Upper lobe of left lung (tissue), 6 donors: Measurements from ENCODE around the gene C1D. TPM values are rescaled to one million over a fixed set of nuclear protein-coding genes. Genes with fewer than 3 reads are reported as not detected.
"Not testable (repeated sequence)": the region's sequence is repeated elsewhere in the genome, so short reads cannot be mapped to it uniquely, and the experiment has no call there.

Experiments used
- ATAC-seq, 2 donors: fragments of 200-7000 bp; cut with Tn5 transposase; one replicate each; pipeline ENCODE4 v1.9.1; 2022; ENCODE audit warnings: mild to moderate bottlenecking in 2 of 2, moderate library complexity in 2 of 2; ENCODE audit not compliant: low FRiP score in 2 of 2
- DNase-seq, 2 donors: peaks; one replicate each; pipeline ENCODE4 v3.0.0-alpha.2; 2019 to 2020
- H3K27ac ChIP-seq, 4 donors: fragments of 200-600 bp; sonication (generic); one replicate each; pipeline ENCODE4 v1.5.1; 2016 to 2019
- H3K27me3 ChIP-seq, 4 donors: fragments of 200-600 bp; sonication (generic); one replicate each; pipeline ENCODE4 v1.5.1; 2017 to 2019
- H3K36me3 ChIP-seq, 4 donors: fragments of 200-600 bp; sonication (generic); one replicate each; pipeline ENCODE4 v1.5.1; 2016 to 2019
- H3K4me1 ChIP-seq, 4 donors: fragments of 200-600 bp; sonication (generic); one replicate each; pipeline ENCODE4 v1.5.1; 2018 to 2019
- H3K4me3 ChIP-seq, 4 donors: fragments of 200-600 bp; sonication (generic); one replicate each; pipeline ENCODE4 v1.5.1; 2017 to 2019; ENCODE audit warnings: mild to moderate bottlenecking in 2 of 4, moderate library complexity in 1 of 4
- H3K9me3 ChIP-seq, 4 donors: fragments of 200-600 bp; sonication (generic); one replicate each; pipeline ENCODE4 v1.5.1; 2018 to 2019
- CTCF ChIP-seq, 6 experiments: fragments of 450-650 bp in 4 of 6; fragments of 200-600 bp in 2 of 6; sonication (generic) in 2 of 6; IDR thresholded peaks; one replicate each; pipeline ENCODE4 v1.5.1; 2016 to 2019; ENCODE audit warnings: antibody characterized with exemption in 6 of 6
- EP300 ChIP-seq, 4 donors: sonication (generic); formaldehyde crosslinking; IDR thresholded peaks; one replicate each; pipeline ENCODE4 v1.5.1; 2017; ENCODE audit warnings: antibody characterized with exemption in 4 of 4, control low read depth in 2 of 4
- POLR2A ChIP-seq, 4 donors: fragments of 450-650 bp; IDR thresholded peaks; one replicate each; pipeline ENCODE4 v1.5.1; 2016 to 2017; ENCODE audit warnings: antibody characterized with exemption in 4 of 4, mild to moderate bottlenecking in 2 of 4
- POLR2AphosphoS5 ChIP-seq, 2 donors: sonication (generic); formaldehyde crosslinking; IDR thresholded peaks; one replicate each; pipeline ENCODE4 v1.5.1; 2017; ENCODE audit warnings: antibody characterized with exemption in 2 of 2
- WGBS, 2 donors: methylation state at CpG; one replicate each; pipeline ENCODE4 v1.1.5; 2017 to 2018; 5-methylcytosine and 5-hydroxymethylcytosine counted together
- total RNA-seq, 6 donors: library from RNA; depleted of rRNA in 4 of 6; stranded (reverse); fragments of >200 nt in 4 of 6; gene quantifications; one replicate each; pipeline versions ENCODE4 v1.1.0 to v1.2.1, GENCODE V29; 2016 to 2021
- donor health status: DM: no; HTN: no; CAD: no; lungs with moderate emphysema.
- donor health status: DM: no; HTN: yes; CAD: no; lungs with severe emphysema.

C1D gene
- total RNA-seq, 6 donors from 2014 or later: 3.3 to 59.5 (median 22.0) TPM

GRCh38 chr2:67997903-67998302, 64.9 kb downstream of the C1D start:
- ATAC-seq (no peak), DNase-seq (no peak)
- 97 to 98% methylated on average over 3 of the region's 3 CpGs for WGBS, 2 donors
- H3K36me3 ChIP-seq: no peaks in the 10 kb centered on the region
- no peak overlapping the region for H3K4me3 ChIP-seq
- no peak overlapping the region for H3K27ac ChIP-seq
- H3K27me3 ChIP-seq: no peaks in the 10 kb centered on the region
- no peak for TF ChIP-seq EP300 (IDR thresholded peaks at IDR 0.05)
- TF ChIP-seq POLR2A (IDR thresholded peaks at IDR 0.05): no peak
- no peak for TF ChIP-seq POLR2AphosphoS5 (IDR thresholded peaks at IDR 0.05)
- no peak for TF ChIP-seq CTCF (IDR thresholded peaks at IDR 0.05)
- H3K9me3 ChIP-seq: no peaks in the 10 kb centered on the region
- no peaks in the 10 kb centered on the region for H3K4me1 ChIP-seq

- no peaks in the 10 kb centered on the region for H3K4me1 ChIP-seq
- H3K36me3 ChIP-seq: no peaks in the 10 kb centered on the region
- H3K27me3 ChIP-seq: no peaks in the 10 kb centered on the region
- ATAC-seq: no peak
- TF ChIP-seq POLR2A (IDR thresholded peaks at IDR 0.05): no peak
- no peak for TF ChIP-seq EP300 (IDR thresholded peaks at IDR 0.05)
- no peak for TF ChIP-seq POLR2AphosphoS5 (IDR thresholded peaks at IDR 0.05)
- no peak for TF ChIP-seq CTCF (IDR thresholded peaks at IDR 0.05)
- DNase-seq: no peak
- 30 to 49% methylated on average over 3 of the region's 3 CpGs for WGBS, 2 donors
- no peak overlapping the region for H3K27ac ChIP-seq
- H3K4me3 ChIP-seq: no peak overlapping the region
- H3K9me3 ChIP-seq: no peaks in the 10 kb centered on the region
Observed at GRCh38 chr2:67997528-67997900, 65.3 kb downstream of the C1D start.

GRCh38 chr2:67996772-67997527, 65.9 kb downstream of the C1D start:
- DNase-seq (no peak), ATAC-seq (no peak)
- H3K4me1 ChIP-seq: no peaks in the 10 kb centered on the region
- no peak for TF ChIP-seq CTCF (IDR thresholded peaks at IDR 0.05)
- no peak for TF ChIP-seq EP300 (IDR thresholded peaks at IDR 0.05)
- TF ChIP-seq POLR2AphosphoS5 (IDR thresholded peaks at IDR 0.05): no peak
- no peak for TF ChIP-seq POLR2A (IDR thresholded peaks at IDR 0.05)
- H3K36me3 ChIP-seq: no peaks in the 10 kb centered on the region
- H3K4me3 ChIP-seq: no peak overlapping the region
- no peaks in the 10 kb centered on the region for H3K27me3 ChIP-seq
- H3K9me3 ChIP-seq: no peaks in the 10 kb centered on the region
- WGBS, 2 donors: 69 to 83% methylated on average over 6 of the region's 6 CpGs
- no peak overlapping the region for H3K27ac ChIP-seq

- Histone ChIP-seq H3K4me1 (no peaks in the 10 kb centered on the region), H3K4me3 (no peak overlapping the region), H3K27ac (no peak overlapping the region), H3K9me3 (no peaks in the 10 kb centered on the region), H3K27me3 (no peaks in the 10 kb centered on the region), H3K36me3 (no peaks in the 10 kb centered on the region)
- DNase-seq (no peak), ATAC-seq (no peak)
- no peak for TF ChIP-seq POLR2AphosphoS5 (IDR thresholded peaks at IDR 0.05)
- TF ChIP-seq POLR2A (IDR thresholded peaks at IDR 0.05): no peak
- no peak for TF ChIP-seq CTCF (IDR thresholded peaks at IDR 0.05)
- no peak for TF ChIP-seq EP300 (IDR thresholded peaks at IDR 0.05)
- 92 to 100% methylated on average over 1 of the region's 1 CpG for WGBS, 2 donors
Observed at GRCh38 chr2:67994716-67995115, 68.1 kb downstream of the C1D start.

- not testable (repeated sequence) for H3K27me3 ChIP-seq, H3K4me1 ChIP-seq, H3K36me3 ChIP-seq, H3K9me3 ChIP-seq, H3K4me3 ChIP-seq, H3K27ac ChIP-seq, ATAC-seq, DNase-seq
- 93 to 94% methylated on average over 3 of the region's 3 CpGs for WGBS, 2 donors
Observed at GRCh38 chr2:67994069-67994468, 68.7 kb downstream of the C1D start.
